NCI-H146 treated with DMSO at 0.1 percent for 48 hours (cell line): ENCODE results near the gene LINC01488.

Source experiments
- DNase-seq: peaks from one replicate; lab custom pipeline; 2025; ENCODE audit not compliant: unreplicated experiment; lab: John Stamatoyannopoulos, UW

The LINC01488 gene

GRCh38 chr11:69463181-69463994, 18.1 kb upstream of the LINC01488 start:
- DNase-seq, result no peak

GRCh38 chr11:69463995-69464960, 17.2 kb upstream of the LINC01488 start:
- DNase-seq, result no peak

GRCh38 chr11:69465236-69466000, 16.0 kb upstream of the LINC01488 start:
- DNase-seq, result no peak

GRCh38 chr11:69466039-69466438, 15.4 kb upstream of the LINC01488 start:
- no peak for DNase-seq

GRCh38 chr11:69467196-69467595, 14.3 kb upstream of the LINC01488 start:
- DNase-seq, result no peak

- DNase-seq, result no peak
These were observed 13.8 kb upstream of the LINC01488 start for GRCh38 chr11:69467646-69468045.

GRCh38 chr11:69468221-69468620, 13.2 kb upstream of the LINC01488 start:
- DNase-seq, result no peak

GRCh38 chr11:69468911-69469885, 12.3 kb upstream of the LINC01488 start:
- no peak for DNase-seq

- no peak for DNase-seq
These were observed 11.2 kb upstream of the LINC01488 start for GRCh38 chr11:69470301-69470700.

GRCh38 chr11:69470793-69471728, 10.4 kb upstream of the LINC01488 start:
- DNase-seq, result no peak

- no peak for DNase-seq
These were observed 9.5 kb upstream of the LINC01488 start for GRCh38 chr11:69471729-69472540.

- no peak for DNase-seq
These were observed 8.8 kb upstream of the LINC01488 start for GRCh38 chr11:69472541-69473275.

GRCh38 chr11:69473276-69473845, 8.1 kb upstream of the LINC01488 start:
- DNase-seq, result no peak

- no peak for DNase-seq
These were observed 6.7 kb upstream of the LINC01488 start for GRCh38 chr11:69474736-69475135.

GRCh38 chr11:69475141-69475865, 6.2 kb upstream of the LINC01488 start:
- no peak for DNase-seq

GRCh38 chr11:69475866-69476471, 5.5 kb upstream of the LINC01488 start:
- DNase-seq, result no peak
